Endothelial cell of umbilical vein (primary cell): Measurements from ENCODE around the gene SERPINA5. TPM values are rescaled to one million over a fixed set of nuclear protein-coding genes. Genes with fewer than 3 reads are reported as not detected.

Source experiments
- BruUV-seq: library from RNA; stranded (reverse); fragments of 400-500 nt; replicated peaks from 2 replicates; lab custom pipeline; 2021; lab: Mats Ljungman, UMichigan
- CTCF ChIA-PET: fragments of 300-600, 350-600 bp; sonication (Branson Sonifier 250); formaldehyde crosslinking; loops from one replicate; lab custom pipeline; 2021; ENCODE audit warnings: antibody characterized with exemption, inconsistent platforms; lab: Charles Lee
- POLR2A ChIA-PET: fragments of 300-600, 350-600 bp; sonication (Branson Sonifier 250); formaldehyde crosslinking; loops from one replicate; lab custom pipeline; 2021; ENCODE audit warnings: antibody characterized with exemption, inconsistent platforms; lab: Charles Lee
- DNase-seq: peaks from one replicate; pipeline ENCODE4 v3.0.0-alpha.2; 2011; ENCODE audit warnings: low read depth, low spot score
- FAIRE-seq: peaks from 2 replicates; lab custom pipeline; 2011; peaks lifted over from hg19 to GRCh38; lab: Jason Lieb, UNC
- H2AFZ ChIP-seq: 2 replicates; pipeline ENCODE4 v1.6.0; 2012; ENCODE audit warnings: low read depth, low read length, control low read depth, inconsistent platforms
- H3K27ac ChIP-seq: 2 replicates; pipeline ENCODE4 v1.5.1; 2011; ENCODE audit warnings: low read depth, mild to moderate bottlenecking, control low read depth, low read length, moderate library complexity; ENCODE audit not compliant: insufficient read depth
- H3K27me3 ChIP-seq, 2 experiments: 2 replicates each; pipeline versions ENCODE4 v1.6.0 to v1.6.1; 2011; ENCODE audit warnings: low read length in 2 of 2, mixed read lengths in 1 of 2; ENCODE audit not compliant: control insufficient read depth in 2 of 2, insufficient read depth in 2 of 2
- H3K36me3 ChIP-seq, 2 experiments: 2 replicates in 1 of 2; 3 replicates in 1 of 2; pipeline ENCODE4 v1.5.1; 2011; ENCODE audit warnings: low read length in 2 of 2, mild to moderate bottlenecking in 1 of 2, moderate library complexity in 1 of 2; ENCODE audit not compliant: control insufficient read depth in 2 of 2, insufficient read depth in 2 of 2; ENCODE audit errors: extremely low read depth in 1 of 2
- H3K4me1 ChIP-seq: 3 replicates; pipeline ENCODE4 v1.5.1; 2011; ENCODE audit warnings: mild to moderate bottlenecking, low read length; ENCODE audit not compliant: control insufficient read depth, insufficient read depth; ENCODE audit errors: extremely low read depth
- H3K4me2 ChIP-seq: 2 replicates; pipeline ENCODE4 v1.6.1; 2011; ENCODE audit warnings: low read length, control low read depth, mixed read lengths; ENCODE audit not compliant: insufficient read depth
- H3K4me3 ChIP-seq, 3 experiments: fragments of 200-600 bp in 1 of 3; sonication (generic), shearing (Covaris generic) in 1 of 3; replicated peaks in 1 of 3; 2 replicates each; pipeline ENCODE4 v1.5.1; 2011 to 2016; ENCODE audit warnings: control low read depth in 3 of 3, low read length in 3 of 3, mild to moderate bottlenecking in 2 of 3, inconsistent platforms in 1 of 3, low read depth in 1 of 3, moderate library complexity in 1 of 3; ENCODE audit not compliant: insufficient read depth in 1 of 3
- H3K79me2 ChIP-seq: 2 replicates; pipeline ENCODE4 v1.6.0; 2012; ENCODE audit warnings: low read length, inconsistent platforms; ENCODE audit not compliant: control insufficient read depth, insufficient read depth
- H3K9ac ChIP-seq: replicated peaks from 2 replicates; pipeline ENCODE3; 2011; ENCODE audit warnings: low read length, control low read depth; ENCODE audit not compliant: insufficient read depth; ENCODE audit errors: extremely low read depth
- H3K9me1 ChIP-seq: replicated peaks from 3 replicates; pipeline ENCODE4 v1.6.0; 2011; ENCODE audit warnings: mild to moderate bottlenecking, low read length; ENCODE audit not compliant: control insufficient read depth, insufficient read depth; ENCODE audit errors: extremely low read depth
- H3K9me3 ChIP-seq: replicated peaks from 2 replicates; pipeline ENCODE4 v1.5.1; 2012; ENCODE audit warnings: low read length, inconsistent platforms; ENCODE audit not compliant: control insufficient read depth, insufficient read depth
- H4K20me1 ChIP-seq: replicated peaks from 2 replicates; pipeline ENCODE3; 2011; ENCODE audit warnings: mild to moderate bottlenecking, low read length; ENCODE audit not compliant: control insufficient read depth, insufficient read depth; ENCODE audit errors: extremely low read depth
- EZH2 ChIP-seq: IDR thresholded peaks from 2 replicates; pipeline ENCODE4 v1.6.1; 2012; ENCODE audit warnings: borderline replicate concordance, low read depth, mild to moderate bottlenecking, moderate library complexity, low read length, inconsistent platforms; ENCODE audit not compliant: severe bottlenecking
- FOS ChIP-seq: IDR thresholded peaks from 2 replicates; pipeline ENCODE4 v1.6.1; 2011; ENCODE audit warnings: mild to moderate bottlenecking, low read length, moderate library complexity, borderline replicate concordance; ENCODE audit not compliant: insufficient read depth
- GATA2 ChIP-seq: IDR thresholded peaks from 2 replicates; pipeline ENCODE4 v1.7.0; 2011; ENCODE audit warnings: low read depth, mild to moderate bottlenecking, moderate library complexity, mixed read lengths, low read length; ENCODE audit not compliant: insufficient read length, insufficient read depth
- JUN ChIP-seq: IDR thresholded peaks from 2 replicates; pipeline ENCODE4 v1.6.1; 2011; ENCODE audit warnings: borderline replicate concordance, low read depth; ENCODE audit not compliant: insufficient read length, insufficient read depth
- MYC ChIP-seq: IDR thresholded peaks from one replicate; pipeline ENCODE4 v1.6.1; 2011; ENCODE audit warnings: mild to moderate bottlenecking, low read depth, low read length
- POLR2A ChIP-seq: IDR thresholded peaks from 2 replicates; pipeline ENCODE4 v1.6.1; 2012; ENCODE audit warnings: low read depth, mild to moderate bottlenecking, control low read depth, low read length
- POLR2AphosphoS5 ChIP-seq: IDR thresholded peaks from 2 replicates; pipeline ENCODE4 v1.6.1; 2012; ENCODE audit warnings: low read depth, mild to moderate bottlenecking, control low read depth, low read length, moderate library complexity; ENCODE audit not compliant: insufficient read depth
- dilution Hi-C: fragments of 300-500 bp; cut with MboI; formaldehyde crosslinking; loops from one replicate; pipeline ENCODE4 v1.15.0; 2019; ENCODE audit warnings: low sequenced_read_pairs; ENCODE audit not compliant: extremely low pct_ligation_motif_present
- intact Hi-C: fragments of 100-400 bp; cut with micrococcal nuclease; formaldehyde crosslinking; loops from one replicate; pipeline ENCODE4 v1.10.0; 2022
- polyA plus RNA-seq, 4 experiments: library from polyadenylated mRNA; depleted of rRNA in 3 of 4; stranded (reverse) in 3 of 4; unstranded in 1 of 4; fragments of >200 nt; gene quantifications; 2 replicates each; pipeline versions ENCODE4 v1.2.1 to v1.2.3, GENCODE V29; 2011 to 2012; ENCODE audit warnings: missing spikeins in 1 of 4
- total RNA-seq: library from RNA; stranded (reverse); gene quantifications from 2 replicates; pipeline ENCODE4 v1.2.3, GENCODE V29; 2021
- TF ChIP-seq, protein P1 (sequence below), 2 donors: IDR thresholded peaks; 1 replicate in 1 of 2; 2 replicates in 1 of 2; pipeline ENCODE4 v1.5.1; 2011; ENCODE audit warnings: low read length in 2 of 2, mild to moderate bottlenecking in 2 of 2, moderate library complexity in 2 of 2, control low read depth in 1 of 2, inconsistent platforms in 1 of 2, low read depth in 1 of 2; ENCODE audit not compliant: insufficient read depth in 1 of 2; ENCODE audit errors: extremely low read depth in 1 of 2
- TF ChIP-seq, protein P2 (sequence below): IDR thresholded peaks from 2 replicates; pipeline ENCODE4 v1.6.1; 2011; ENCODE audit not compliant: insufficient read depth, insufficient read length

The SERPINA5 gene
- total and polyA plus RNA-seq, 2 donors (not counting 3 experiments of a cell fraction or from before 2014, with no cell fraction given) = 0.12 TPM; not detected in 1

DNA sequence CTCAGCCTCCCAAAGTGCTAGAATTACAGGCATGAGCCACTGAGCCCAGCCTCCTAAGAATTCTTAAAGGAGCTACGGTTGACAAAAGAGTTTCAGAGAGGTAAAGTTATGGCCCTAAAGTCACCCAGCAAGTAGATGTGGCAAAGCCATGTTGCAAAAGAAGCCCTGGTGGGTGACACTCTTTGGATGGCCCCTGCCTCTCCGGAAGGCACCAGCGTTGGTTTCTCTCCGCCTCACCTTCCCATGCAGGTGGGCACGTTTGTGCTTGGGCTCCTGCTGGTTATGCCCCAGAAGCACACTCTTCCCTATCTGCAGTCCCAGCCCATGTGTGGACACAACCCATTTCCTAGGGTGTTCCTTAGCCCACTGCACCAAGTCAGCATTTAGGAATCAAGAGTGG lies 21.5 kb downstream of the SERPINA5 start:
- TF ChIP-seq, protein P1, sequence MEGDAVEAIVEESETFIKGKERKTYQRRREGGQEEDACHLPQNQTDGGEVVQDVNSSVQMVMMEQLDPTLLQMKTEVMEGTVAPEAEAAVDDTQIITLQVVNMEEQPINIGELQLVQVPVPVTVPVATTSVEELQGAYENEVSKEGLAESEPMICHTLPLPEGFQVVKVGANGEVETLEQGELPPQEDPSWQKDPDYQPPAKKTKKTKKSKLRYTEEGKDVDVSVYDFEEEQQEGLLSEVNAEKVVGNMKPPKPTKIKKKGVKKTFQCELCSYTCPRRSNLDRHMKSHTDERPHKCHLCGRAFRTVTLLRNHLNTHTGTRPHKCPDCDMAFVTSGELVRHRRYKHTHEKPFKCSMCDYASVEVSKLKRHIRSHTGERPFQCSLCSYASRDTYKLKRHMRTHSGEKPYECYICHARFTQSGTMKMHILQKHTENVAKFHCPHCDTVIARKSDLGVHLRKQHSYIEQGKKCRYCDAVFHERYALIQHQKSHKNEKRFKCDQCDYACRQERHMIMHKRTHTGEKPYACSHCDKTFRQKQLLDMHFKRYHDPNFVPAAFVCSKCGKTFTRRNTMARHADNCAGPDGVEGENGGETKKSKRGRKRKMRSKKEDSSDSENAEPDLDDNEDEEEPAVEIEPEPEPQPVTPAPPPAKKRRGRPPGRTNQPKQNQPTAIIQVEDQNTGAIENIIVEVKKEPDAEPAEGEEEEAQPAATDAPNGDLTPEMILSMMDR (IDR thresholded peaks at IDR 0.05; ENCODE audit: extremely low read depth in 1 of 2, insufficient read depth in 1 of 2, low read depth in 1 of 2, low read length in 2 of 2) = no peak
- TF ChIP-seq MYC (no peak), POLR2A (no peak), POLR2AphosphoS5 (no peak), GATA2 (no peak), EZH2 (no peak), FOS (no peak), JUN (no peak)
- TF ChIP-seq, protein P2, sequence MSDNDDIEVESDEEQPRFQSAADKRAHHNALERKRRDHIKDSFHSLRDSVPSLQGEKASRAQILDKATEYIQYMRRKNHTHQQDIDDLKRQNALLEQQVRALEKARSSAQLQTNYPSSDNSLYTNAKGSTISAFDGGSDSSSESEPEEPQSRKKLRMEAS = no peak
- H3K27ac ChIP-seq = no peak overlapping the region
- H3K4me3 ChIP-seq = no peak overlapping the region
- ChIA-PET POLR2A (no interaction called here), CTCF (interaction anchor here (1.2 kb wide), 1 partner anchor 169 kb away, joined by 3 read pairs; no protein-coding TSS in a partner anchor)
- no peak overlapping the region for H2AFZ ChIP-seq
- H3K4me1 ChIP-seq = peaks cover 36% of the 10 kb centered on the region
- no peak overlapping the region for H3K9ac ChIP-seq
- H4K20me1 ChIP-seq = no peaks in the 10 kb centered on the region
- H3K4me2 ChIP-seq = no peak overlapping the region
- DNase-seq (no peak), FAIRE-seq (no peak)
- dilution Hi-C loops = no loop called here
- H3K9me1 ChIP-seq = no peaks in the 10 kb centered on the region
- H3K36me3 ChIP-seq = no peaks in the 10 kb centered on the region
- intact Hi-C loops = loop anchor here (5.0 kb wide), 1 partner anchor 930 kb away; no protein-coding TSS in a partner anchor
- no peaks in the 10 kb centered on the region for H3K79me2 ChIP-seq
- no TSS peak for BruUV-seq
- no peaks in the 10 kb centered on the region for H3K9me3 ChIP-seq
- no peaks in the 10 kb centered on the region for H3K27me3 ChIP-seq
